HCT116 (cell line): ENCODE data around the gene SEMA4A.

Experiments used
- CEBPB ChIP-seq: IDR thresholded peaks from 2 replicates; pipeline ENCODE4 v1.6.1; 2012; ENCODE audit warnings: low read depth
- EGR1 ChIP-seq: IDR thresholded peaks from 2 replicates; pipeline ENCODE4 v1.6.1; 2012; ENCODE audit warnings: low read depth
- POLR2A ChIP-seq: IDR thresholded peaks from 2 replicates; pipeline ENCODE4 v1.7.0; 2011; ENCODE audit warnings: borderline replicate concordance; ENCODE audit not compliant: insufficient read depth, insufficient read length; ENCODE audit errors: extremely low read depth
- POLR2AphosphoS5 ChIP-seq: IDR thresholded peaks from 2 replicates; pipeline ENCODE4 v1.6.1; 2011; ENCODE audit warnings: mild to moderate bottlenecking, low read depth, low read length, moderate library complexity
- TF ChIP-seq, protein P1 (sequence below), 3 experiments: fragments of 200-600 bp in 1 of 3; sonication (generic) in 1 of 3; IDR thresholded peaks in 2 of 3; conservative IDR thresholded peaks in 1 of 3; 2 replicates each; pipeline ENCODE4 v1.5.1; 2012 to 2017; ENCODE audit warnings: low read depth in 2 of 3, low read length in 2 of 3, antibody characterized with exemption in 1 of 3, borderline replicate concordance in 1 of 3, control low read depth in 1 of 3, mild to moderate bottlenecking in 1 of 3, mixed read lengths in 1 of 3, mixed run types in 1 of 3, moderate library complexity in 1 of 3; ENCODE audit not compliant: insufficient read depth in 1 of 3

DNA sequence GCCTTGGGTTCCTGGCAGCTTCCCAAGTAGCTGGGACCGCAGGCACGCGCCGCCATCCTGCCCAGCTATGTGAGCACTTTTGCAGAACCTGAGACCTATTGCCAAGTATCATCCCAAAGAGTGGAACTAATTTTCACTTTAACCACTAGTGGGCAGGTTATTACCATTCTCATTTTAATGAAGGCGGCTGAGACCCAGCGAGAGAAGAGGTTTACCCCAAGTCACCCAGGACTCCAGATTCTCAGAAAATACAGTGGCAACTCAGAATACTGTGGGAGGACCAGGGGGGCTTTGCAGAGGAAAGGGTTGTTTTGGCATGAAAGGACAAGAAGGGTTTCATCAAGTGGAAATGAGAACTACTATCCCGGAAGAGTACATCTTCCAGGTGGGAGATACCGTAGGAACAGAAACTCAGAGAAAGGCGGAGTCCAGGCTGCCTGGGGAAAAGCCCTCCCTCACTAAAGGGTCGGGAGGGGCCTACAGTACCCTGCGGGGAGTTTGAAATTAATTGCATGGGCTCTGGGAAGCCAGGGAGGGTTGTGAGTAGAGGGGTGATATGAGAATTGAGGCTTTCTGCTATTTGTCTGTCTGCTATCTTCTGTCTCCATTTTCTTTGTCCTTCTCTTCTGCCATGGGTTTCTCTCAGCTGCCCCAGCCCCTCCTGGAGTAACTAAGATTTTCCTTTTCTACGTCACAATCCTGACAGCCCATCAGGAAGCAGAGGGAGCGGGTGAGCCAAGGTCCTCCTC lies 7.2 kb upstream of the SEMA4A start:
- TF ChIP-seq POLR2A (no peak), POLR2AphosphoS5 (peak; percentile 31; the same call in 1 of the 2 replicates), EGR1 (no peak), CEBPB (no peak)
- TF ChIP-seq, protein P1, sequence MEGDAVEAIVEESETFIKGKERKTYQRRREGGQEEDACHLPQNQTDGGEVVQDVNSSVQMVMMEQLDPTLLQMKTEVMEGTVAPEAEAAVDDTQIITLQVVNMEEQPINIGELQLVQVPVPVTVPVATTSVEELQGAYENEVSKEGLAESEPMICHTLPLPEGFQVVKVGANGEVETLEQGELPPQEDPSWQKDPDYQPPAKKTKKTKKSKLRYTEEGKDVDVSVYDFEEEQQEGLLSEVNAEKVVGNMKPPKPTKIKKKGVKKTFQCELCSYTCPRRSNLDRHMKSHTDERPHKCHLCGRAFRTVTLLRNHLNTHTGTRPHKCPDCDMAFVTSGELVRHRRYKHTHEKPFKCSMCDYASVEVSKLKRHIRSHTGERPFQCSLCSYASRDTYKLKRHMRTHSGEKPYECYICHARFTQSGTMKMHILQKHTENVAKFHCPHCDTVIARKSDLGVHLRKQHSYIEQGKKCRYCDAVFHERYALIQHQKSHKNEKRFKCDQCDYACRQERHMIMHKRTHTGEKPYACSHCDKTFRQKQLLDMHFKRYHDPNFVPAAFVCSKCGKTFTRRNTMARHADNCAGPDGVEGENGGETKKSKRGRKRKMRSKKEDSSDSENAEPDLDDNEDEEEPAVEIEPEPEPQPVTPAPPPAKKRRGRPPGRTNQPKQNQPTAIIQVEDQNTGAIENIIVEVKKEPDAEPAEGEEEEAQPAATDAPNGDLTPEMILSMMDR (IDR thresholded peaks at IDR 0.05 in 2 of 3, conservative IDR thresholded peaks at IDR 0.05 in 1 of 3; ENCODE audit: borderline replicate concordance in 1 of 3, insufficient read depth in 1 of 3, low read depth in 2 of 3, low read length in 2 of 3): peak; percentile 61 to 91 (median 82)
